ENCODE measurements around the gene KRT4. TPM values are rescaled to one million over a fixed set of nuclear protein-coding genes. Genes with fewer than 3 reads are reported as not detected.
"Not testable (repeated sequence)": the region's sequence is repeated elsewhere in the genome, so short reads cannot be mapped to it uniquely, and the experiment has no call there.

Gene KRT4
- total and polyA plus RNA-seq, 10 donors: 0.37 to 3.4 (median 0.97) TPM; not detected in 6

- Histone ChIP-seq H3K4me3 (no peak overlapping the region), H3K27ac (no peak overlapping the region), H3K36me3 (no peaks in the 10 kb centered on the region), H3K4me1 (no peaks in the 10 kb centered on the region), H3K9me3 (no peaks in the 10 kb centered on the region), H3K27me3 (replicated peaks in 1 of 7) (no peaks in the 10 kb centered on the region)
- WGBS, 5 donors: 58 to 85% (median 71%) methylated on average over 6 of the region's 6 CpGs
- no peak for DNase-seq
- intact Hi-C loops (cut with DNase I; ENCODE audit: low total_unique reads): loop anchor here (5.0 kb wide), 1 partner anchor 278 kb away; no protein-coding TSS in a partner anchor
- TF ChIP-seq POLR2A (IDR thresholded peaks at IDR 0.05) (no peak), CTCF (IDR thresholded peaks at IDR 0.05 in 8 of 11, conservative IDR thresholded peaks at IDR 0.05 in 3 of 11) (no peak), POLR2AphosphoS5 (IDR thresholded peaks at IDR 0.05) (no peak)
Observed at GRCh38 chr12:52860102-52860823, 46.3 kb upstream of the KRT4 start.

DNA sequence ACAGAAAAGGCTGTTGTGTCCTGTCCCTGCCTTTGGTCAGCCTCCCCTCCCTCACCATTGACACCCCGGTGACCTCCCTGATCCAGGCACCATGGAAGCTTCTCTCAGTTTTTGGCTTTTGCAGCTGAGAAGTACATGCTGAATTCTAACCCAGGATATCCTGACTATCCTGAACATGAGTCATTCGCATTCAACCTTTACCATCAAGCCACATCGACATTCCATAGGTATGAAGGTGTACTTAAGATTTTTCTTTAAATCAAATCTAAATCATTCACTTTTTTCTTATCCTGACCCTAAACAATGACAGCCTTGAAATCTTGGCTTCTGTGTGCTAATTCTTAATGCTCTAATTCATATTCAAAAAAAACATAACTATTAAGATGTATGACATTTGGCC, 43.6 kb upstream of the KRT4 start:
- TF ChIP-seq POLR2AphosphoS5 (IDR thresholded peaks at IDR 0.05) (no peak), POLR2A (IDR thresholded peaks at IDR 0.05) (no peak), CTCF (IDR thresholded peaks at IDR 0.05 in 8 of 11, conservative IDR thresholded peaks at IDR 0.05 in 3 of 11) (no peak)

DNA sequence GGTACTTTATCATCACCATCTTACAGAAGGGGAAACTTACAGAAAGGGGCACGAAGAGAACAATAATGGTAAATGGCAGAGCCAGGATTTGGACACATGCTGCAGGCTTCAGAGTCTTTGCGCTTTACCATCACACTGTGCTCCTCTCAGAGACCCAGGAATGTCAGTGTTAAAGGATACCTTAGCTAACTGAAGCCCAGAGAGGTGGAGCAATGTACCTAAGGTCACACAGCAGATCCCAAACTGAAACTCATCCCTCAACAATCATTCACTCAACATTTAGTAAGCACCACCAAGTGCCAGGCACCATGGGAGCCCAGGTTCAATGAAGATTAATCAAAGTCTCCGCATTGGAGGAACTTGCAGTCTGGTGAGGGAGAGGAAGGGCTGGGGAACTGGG, 42.9 kb upstream of the KRT4 start:
- TF ChIP-seq CTCF (IDR thresholded peaks at IDR 0.05 in 8 of 11, conservative IDR thresholded peaks at IDR 0.05 in 3 of 11) (no peak), POLR2AphosphoS5 (IDR thresholded peaks at IDR 0.05) (no peak), POLR2A (IDR thresholded peaks at IDR 0.05) (no peak)
- Histone ChIP-seq H3K4me1 (no peaks in the 10 kb centered on the region), H3K36me3 (no peaks in the 10 kb centered on the region), H3K4me3 (no peak overlapping the region), H3K27me3 (replicated peaks in 1 of 7) (peaks cover 0 to 15% (median 0%) of the 10 kb centered on the region in 7 donors), H3K27ac (no peak overlapping the region), H3K9me3 (no peaks in the 10 kb centered on the region)
- intact Hi-C loops (cut with DNase I; ENCODE audit: low total_unique reads): no loop called here
- DNase-seq: no peak
- WGBS, 5 donors: 87 to 92% (median 90%) methylated on average over 3 of the region's 3 CpGs

More for the DNA sequence above, 43.6 kb upstream of the KRT4 start:
- Histone ChIP-seq H3K9me3 (no peaks in the 10 kb centered on the region), H3K4me3 (no peak overlapping the region), H3K4me1 (no peaks in the 10 kb centered on the region), H3K27me3 (replicated peaks in 1 of 7) (peaks cover 0 to 10% (median 0%) of the 10 kb centered on the region in 7 donors), H3K36me3 (no peaks in the 10 kb centered on the region), H3K27ac (no peak overlapping the region)
- DNase-seq: no peak
- intact Hi-C loops (cut with DNase I; ENCODE audit: low total_unique reads): no loop called here
- 91 to 96% (median 94%) methylated on average over 3 of the region's 3 CpGs for WGBS, 5 donors

GRCh38 chr12:52856077-52856476, 42.2 kb upstream of the KRT4 start:
- H3K4me3 ChIP-seq; intact Hi-C loops (cut with DNase I; ENCODE audit: low total_unique reads); DNase-seq; H3K27ac ChIP-seq; H3K4me1 ChIP-seq; H3K9me3 ChIP-seq; H3K36me3 ChIP-seq: not testable (repeated sequence)
- 62 to 98% (median 97%) methylated on average over 2 of the region's 2 CpGs for WGBS, 5 donors
- H3K27me3 ChIP-seq (replicated peaks in 1 of 7): peaks cover 0 to 16% (median 0%) of the 10 kb centered on the region in 7 donors
